K562 (cell line): Measurements from ENCODE around the gene NRAP. TPM values are rescaled to one million over a fixed set of nuclear protein-coding genes. Genes with fewer than 3 reads are reported as not detected.

ENCODE experiments used
- ATAC-seq: fragments of 200-7000 bp; cut with Tn5 transposase; 3 replicates; pipeline ENCODE4 v1.9.1; 2020; ENCODE audit warnings: moderate library complexity
- BruUV-seq: library from RNA; stranded (reverse); fragments of 400-500 nt; replicated peaks from 2 replicates; lab custom pipeline; 2021; lab: Mats Ljungman, UMichigan
- CTCF ChIA-PET: fragments of 300-600 bp; formaldehyde crosslinking; extraction: SDS; loops from one replicate; lab custom pipeline; 2021; ENCODE audit warnings: low intra/inter-chr PET ratio; lab: Yijun Ruan, JAX
- POLR2A ChIA-PET: fragments of 300-600, 350-650 bp; sonication (Branson Sonifier 250); formaldehyde crosslinking; extraction: SDS; loops from one replicate; lab custom pipeline; 2021; ENCODE audit warnings: antibody characterized with exemption, inconsistent platforms; lab: Yijun Ruan, JAX
- DNase-seq, 4 experiments: peaks; one replicate each; pipeline versions ENCODE4 v3.0.0 to v3.0.0-alpha.2; 2011 to 2018; ENCODE audit warnings: low spot score in 3 of 4, mixed read lengths in 3 of 4; ENCODE audit errors: extremely low read depth in 1 of 4
- FAIRE-seq: peaks from 2 replicates; lab custom pipeline; 2011; peaks lifted over from hg19 to GRCh38; lab: Jason Lieb, UNC
- H2AFZ ChIP-seq: 2 replicates; pipeline ENCODE4 v1.6.0; 2011; ENCODE audit warnings: low read depth, low read length, control low read depth, inconsistent platforms
- H3K27ac ChIP-seq: fragments of 200-600 bp; 3 replicates; pipeline ENCODE4 v1.8.0; 2011; ENCODE audit warnings: low read depth, mild to moderate bottlenecking, control low read depth, inconsistent platforms, low read length, moderate library complexity, mixed read lengths; ENCODE audit errors: extremely low read depth
- H3K27me3 ChIP-seq, 2 experiments: fragments of 300-600 bp in 1 of 2; 2 replicates in 1 of 2; 3 replicates in 1 of 2; pipeline versions ENCODE4 v1.6.0 to v1.8.0; 2011; ENCODE audit warnings: inconsistent platforms in 2 of 2, low read length in 2 of 2, mild to moderate bottlenecking in 1 of 2, mixed read lengths in 1 of 2, moderate library complexity in 1 of 2; ENCODE audit not compliant: control insufficient read depth in 2 of 2, insufficient read depth in 2 of 2
- H3K36me3 ChIP-seq: fragments of 300-600 bp; 3 replicates; pipeline ENCODE4 v1.8.0; 2011; ENCODE audit warnings: mild to moderate bottlenecking, low read length, inconsistent platforms; ENCODE audit not compliant: control insufficient read depth, insufficient read depth
- H3K4me1 ChIP-seq, 2 experiments: fragments of 200-600 bp in 1 of 2; replicated peaks in 1 of 2; 2 replicates in 1 of 2; 3 replicates in 1 of 2; pipeline versions ENCODE4 v1.5.1 to v1.8.0; 2011; ENCODE audit warnings: inconsistent platforms in 2 of 2, low read length in 2 of 2, mild to moderate bottlenecking in 1 of 2, mixed read lengths in 1 of 2, moderate library complexity in 1 of 2; ENCODE audit not compliant: control insufficient read depth in 2 of 2, insufficient read depth in 2 of 2
- H3K4me2 ChIP-seq: 2 replicates; pipeline ENCODE4 v1.6.1; 2011; ENCODE audit warnings: low read length, control low read depth, inconsistent platforms, mixed read lengths; ENCODE audit not compliant: insufficient read depth
- H3K4me3 ChIP-seq: fragments of 200-600 bp; sonication (generic), shearing (Covaris generic); 2 replicates; pipeline ENCODE4 v1.5.1; 2016; ENCODE audit warnings: control low read depth, inconsistent platforms
- H3K79me2 ChIP-seq: fragments of 200-600 bp; 3 replicates; pipeline ENCODE4 v1.8.0; 2011; ENCODE audit warnings: low read length, inconsistent platforms; ENCODE audit not compliant: control insufficient read depth, insufficient read depth
- H3K9ac ChIP-seq, 2 experiments: 2 replicates each; pipeline versions ENCODE4 v1.6.0 to v1.6.1; 2011; ENCODE audit warnings: low read depth in 2 of 2, low read length in 2 of 2, control low read depth in 1 of 2, inconsistent platforms in 1 of 2, mild to moderate bottlenecking in 1 of 2, mixed read lengths in 1 of 2; ENCODE audit not compliant: insufficient read depth in 1 of 2
- H3K9me1 ChIP-seq: one replicate; pipeline ENCODE4 v1.6.0; 2011; ENCODE audit warnings: inconsistent platforms, mild to moderate bottlenecking, low read length, moderate library complexity; ENCODE audit not compliant: control insufficient read depth, insufficient read depth
- H3K9me3 ChIP-seq: replicated peaks from 2 replicates; pipeline ENCODE4 v1.5.1; 2011; ENCODE audit warnings: low read depth, low read length, inconsistent platforms; ENCODE audit not compliant: control insufficient read depth, insufficient read depth
- H4K20me1 ChIP-seq: replicated peaks from 2 replicates; pipeline ENCODE4 v1.6.1; 2011; ENCODE audit warnings: low read length, inconsistent platforms, mixed read lengths; ENCODE audit not compliant: control insufficient read depth, insufficient read depth
- DEAF1 ChIP-seq: fragments of 450-650 bp; formaldehyde crosslinking; IDR thresholded peaks from 2 replicates; pipeline ENCODE4 v1.4.0; 2020; ENCODE audit warnings: mild to moderate bottlenecking, moderate library complexity
- ELF1 ChIP-seq: fragments of 200-800 bp; sonication (Bioruptor generic); IDR thresholded peaks from 2 replicates; pipeline ENCODE4 v1.6.1; 2016; ENCODE audit warnings: missing genetic modification characterization, missing compliant biosample characterization
- PHF8 ChIP-seq: fragments of 200-600 bp; sonication (generic); IDR thresholded peaks from 2 replicates; pipeline ENCODE4 v1.6.1; 2012; ENCODE audit warnings: mixed run types, mild to moderate bottlenecking, inconsistent platforms, low read length, moderate library complexity, borderline replicate concordance
- RAD21 ChIP-seq, 2 experiments: fragments of 250-450 bp in 1 of 2; fragments of 450-650 bp in 1 of 2; sonication (Bioruptor Pico) in 1 of 2; formaldehyde crosslinking in 1 of 2; IDR thresholded peaks in 1 of 2; conservative IDR thresholded peaks in 1 of 2; 2 replicates each; pipeline versions ENCODE4 v1.4.0 to v1.8.0; 2020 to 2022; ENCODE audit warnings: mild to moderate bottlenecking in 2 of 2, moderate library complexity in 1 of 2
- RB1 ChIP-seq: fragments of 450-650 bp; IDR thresholded peaks from 2 replicates; pipeline ENCODE4 v1.6.1; 2017; ENCODE audit warnings: low read depth, mild to moderate bottlenecking
- RBBP5 ChIP-seq: fragments of 200-600 bp; sonication (generic); IDR thresholded peaks from 2 replicates; pipeline ENCODE4 v1.6.1; 2012; ENCODE audit warnings: borderline replicate concordance, mild to moderate bottlenecking, low read length, control low read depth, inconsistent platforms; ENCODE audit not compliant: insufficient read depth, poor library complexity, severe bottlenecking
- RCOR1 ChIP-seq, 2 experiments: IDR thresholded peaks; 2 replicates each; pipeline ENCODE4 v1.6.1; 2012; ENCODE audit warnings: low read depth in 2 of 2, low read length in 2 of 2, borderline replicate concordance in 1 of 2, improper control_type of control experiment in 1 of 2
- SMC3 ChIP-seq: conservative IDR thresholded peaks from 2 replicates; pipeline ENCODE4 v1.6.1; 2011; ENCODE audit warnings: low read depth, low read length, improper control_type of control experiment; ENCODE audit not compliant: insufficient read depth
- TAL1 ChIP-seq: fragments of 450-650 bp; IDR thresholded peaks from 2 replicates; pipeline ENCODE4 v1.6.1; 2016; ENCODE audit warnings: mild to moderate bottlenecking
- TFAP4 ChIP-seq: sonication (generic); formaldehyde crosslinking; IDR thresholded peaks from 2 replicates; pipeline ENCODE4 v1.8.0; 2022; ENCODE audit warnings: missing genetic modification reagents, mild to moderate bottlenecking, moderate library complexity, borderline replicate concordance
- TRIM24 ChIP-seq, 2 experiments: fragments of 450-650 bp; IDR thresholded peaks; 2 replicates each; pipeline ENCODE4 v1.6.1; 2016
- ZBTB17 ChIP-seq: fragments of 450-650 bp; formaldehyde crosslinking; IDR thresholded peaks from 2 replicates; pipeline ENCODE4 v1.4.0; 2020; ENCODE audit warnings: mild to moderate bottlenecking
- WGBS: fragments of 100-300 bp; shearing (Covaris generic); methylation state at CpG from one replicate; pipeline ENCODE4 v1.1.6; 2016; ENCODE audit warnings: low coverage, mixed read lengths; ENCODE audit not compliant: insufficient coverage; ENCODE audit errors: missing lambda C conversion rate; 5-methylcytosine and 5-hydroxymethylcytosine counted together
- in situ Hi-C: fragments of 300-500 bp; cut with MboI; formaldehyde crosslinking; loops from 4 replicates; pipeline ENCODE4 v1.15.0; 2018; ENCODE audit warnings: inconsistent platforms, mixed read lengths
- intact Hi-C: fragments of 100-400 bp; cut with micrococcal nuclease; formaldehyde crosslinking; loops from 2 replicates; pipeline ENCODE4 v1.14.2; 2022
- polyA plus RNA-seq, 8 experiments: library from polyadenylated mRNA; depleted of rRNA in 4 of 8; stranded (reverse) in 5 of 8; unstranded in 3 of 8; fragments of >200 nt; fragmentation: Nextera tagmentation in 2 of 8; fragmentation: Illumina TruSeq in 1 of 8; extraction: Ambion mirVana in 2 of 8; extraction: Trizol in 1 of 8; gene quantifications; 2 replicates each; pipeline versions ENCODE4 v1.2.1 to v1.2.3, GENCODE V29; 2011 to 2014; ENCODE audit warnings: inconsistent platforms in 1 of 8, missing spikeins in 1 of 8
- total RNA-seq, 7 experiments: library from RNA; depleted of rRNA in 6 of 7; stranded (reverse); fragments of >200 nt in 6 of 7; fragmentation: Illumina TruSeq in 2 of 7; extraction: Trizol in 2 of 7; gene quantifications; 2 replicates each; pipeline versions ENCODE4 v1.2.1 to v1.2.3, GENCODE V29; 2011 to 2021; ENCODE audit warnings: low replicate concordance in 1 of 7
- TF ChIP-seq, protein P1 (sequence below): fragments of 450-650 bp; IDR thresholded peaks from 2 replicates; pipeline ENCODE4 v1.6.1; 2016
- TF ChIP-seq, protein P2 (sequence below), 3 experiments: IDR thresholded peaks in 2 of 3; conservative IDR thresholded peaks in 1 of 3; 2 replicates each; pipeline ENCODE4 v1.5.1; 2011 to 2012; ENCODE audit warnings: low read length in 3 of 3, mild to moderate bottlenecking in 3 of 3, control low read depth in 2 of 3, improper control_type of control experiment in 1 of 3, inconsistent platforms in 1 of 3, low read depth in 1 of 3, mixed read lengths in 1 of 3, moderate library complexity in 1 of 3; ENCODE audit not compliant: insufficient read depth in 2 of 3

NRAP gene
- total and polyA plus RNA-seq, 9 of the 15 experiments (the other 6 are each of a cell fraction or from before 2014, with no cell fraction given): not detected

GRCh38 chr10:113563306-113564088 lies 100.3 kb downstream of the NRAP start:
- intact Hi-C loops: loop anchor here (1.0 to 10.0 kb wide), 2 partner anchors 42 to 179 kb away; no protein-coding TSS in a partner anchor
- Histone ChIP-seq H3K9me1 (no peaks in the 10 kb centered on the region), H3K79me2 (no peaks in the 10 kb centered on the region), H3K9ac (peak overlapping the region in 1 of 2 experiments; percentile 58; a peak in 1 of 4 replicates), H3K4me1 (peaks cover 3 to 6% of the 10 kb centered on the region in 2 experiments; a peak in 3 of 5 replicates), H2AFZ (peak overlapping the region; percentile 92), H3K9me3 (no peaks in the 10 kb centered on the region), H3K4me2 (peak overlapping the region; percentile 81), H3K27me3 (peaks cover 0 to 17% of the 10 kb centered on the region in 2 experiments; a peak in 2 of 5 replicates), H3K36me3 (no peaks in the 10 kb centered on the region), H4K20me1 (no peaks in the 10 kb centered on the region), H3K4me3 (peak overlapping the region; percentile 27), H3K27ac (no peak overlapping the region)
- POLR2A ChIA-PET: no interaction called here
- peak; percentile 96 for ATAC-seq
- 2% methylated on average over 14 of the region's 18 CpGs for WGBS
- in situ Hi-C loops: no loop called here
- FAIRE-seq: peak; percentile 71
- peak; percentile 70 to 78 (median 77) for DNase-seq
- CTCF ChIA-PET: interaction anchor here (0.8 kb wide), 1 partner anchor 42 kb away, joined by 3 read pairs; no protein-coding TSS in a partner anchor
- BruUV-seq: no TSS peak
- TF ChIP-seq ZBTB17: 0 out of 2 replicates have a peak, but pooled peaks have one; percentile 41
- no peak for TF ChIP-seq RBBP5
- TF ChIP-seq RCOR1 (IDR thresholded peaks at IDR 0.05; ENCODE audit: borderline replicate concordance in 1 of 2, low read depth in 2 of 2, low read length in 2 of 2): 0 out of 4 replicates have a peak, but pooled peaks of 1 of the 2 experiments have one; percentile 6
- TF ChIP-seq, protein P1, sequence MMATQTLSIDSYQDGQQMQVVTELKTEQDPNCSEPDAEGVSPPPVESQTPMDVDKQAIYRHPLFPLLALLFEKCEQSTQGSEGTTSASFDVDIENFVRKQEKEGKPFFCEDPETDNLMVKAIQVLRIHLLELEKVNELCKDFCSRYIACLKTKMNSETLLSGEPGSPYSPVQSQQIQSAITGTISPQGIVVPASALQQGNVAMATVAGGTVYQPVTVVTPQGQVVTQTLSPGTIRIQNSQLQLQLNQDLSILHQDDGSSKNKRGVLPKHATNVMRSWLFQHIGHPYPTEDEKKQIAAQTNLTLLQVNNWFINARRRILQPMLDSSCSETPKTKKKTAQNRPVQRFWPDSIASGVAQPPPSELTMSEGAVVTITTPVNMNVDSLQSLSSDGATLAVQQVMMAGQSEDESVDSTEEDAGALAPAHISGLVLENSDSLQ: peak; percentile 32; the same call in 1 of the 2 replicates
- peak; percentile 74 to 82 for TF ChIP-seq RAD21 (CRISPR knock-in tag; conservative IDR thresholded peaks at IDR 0.05 in 1 of 2, IDR thresholded peaks at IDR 0.05 in 1 of 2)
- peak; percentile 62 for TF ChIP-seq DEAF1 (CRISPR knock-in tag)
- peak; percentile 81 for TF ChIP-seq TFAP4
- TF ChIP-seq PHF8: no peak
- peak; percentile 58; the same call in 1 of the 2 replicates for TF ChIP-seq RB1
- TF ChIP-seq, protein P2, sequence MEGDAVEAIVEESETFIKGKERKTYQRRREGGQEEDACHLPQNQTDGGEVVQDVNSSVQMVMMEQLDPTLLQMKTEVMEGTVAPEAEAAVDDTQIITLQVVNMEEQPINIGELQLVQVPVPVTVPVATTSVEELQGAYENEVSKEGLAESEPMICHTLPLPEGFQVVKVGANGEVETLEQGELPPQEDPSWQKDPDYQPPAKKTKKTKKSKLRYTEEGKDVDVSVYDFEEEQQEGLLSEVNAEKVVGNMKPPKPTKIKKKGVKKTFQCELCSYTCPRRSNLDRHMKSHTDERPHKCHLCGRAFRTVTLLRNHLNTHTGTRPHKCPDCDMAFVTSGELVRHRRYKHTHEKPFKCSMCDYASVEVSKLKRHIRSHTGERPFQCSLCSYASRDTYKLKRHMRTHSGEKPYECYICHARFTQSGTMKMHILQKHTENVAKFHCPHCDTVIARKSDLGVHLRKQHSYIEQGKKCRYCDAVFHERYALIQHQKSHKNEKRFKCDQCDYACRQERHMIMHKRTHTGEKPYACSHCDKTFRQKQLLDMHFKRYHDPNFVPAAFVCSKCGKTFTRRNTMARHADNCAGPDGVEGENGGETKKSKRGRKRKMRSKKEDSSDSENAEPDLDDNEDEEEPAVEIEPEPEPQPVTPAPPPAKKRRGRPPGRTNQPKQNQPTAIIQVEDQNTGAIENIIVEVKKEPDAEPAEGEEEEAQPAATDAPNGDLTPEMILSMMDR (IDR thresholded peaks at IDR 0.05 in 2 of 3, conservative IDR thresholded peaks at IDR 0.05 in 1 of 3; ENCODE audit: insufficient read depth in 2 of 3, low read depth in 1 of 3, low read length in 3 of 3): peak; percentile 78 to 89 (median 83)
- TF ChIP-seq ELF1: 0 out of 2 replicates have a peak, but pooled peaks have one; percentile 37
- TF ChIP-seq TAL1: no peak
- TF ChIP-seq SMC3: peak; percentile 69; the same call in 1 of the 2 replicates
- no peak for TF ChIP-seq TRIM24 (IDR thresholded peaks at IDR 0.05)
